OCI-LY3 (cell line): ENCODE results near the gene DYNC1I1.

Experiments
- H2AFZ ChIP-seq: fragments of 200-600, 300-600 bp; shearing (Covaris generic); 2 replicates; pipeline ENCODE4 v1.6.0; 2014; ENCODE audit warnings: antibody characterized with exemption, low read depth, low read length
- H3K27ac ChIP-seq: fragments of 200-600, 300-600 bp; sonication (generic); 2 replicates; pipeline ENCODE4 v1.5.1; 2014; ENCODE audit warnings: mild to moderate bottlenecking, low read length, moderate library complexity, mixed read lengths
- H3K27me3 ChIP-seq: fragments of 200-600, 300-600 bp; sonication (generic); 2 replicates; pipeline ENCODE4 v1.6.1; 2014; ENCODE audit warnings: low read depth, low read length, mixed read lengths
- H3K36me3 ChIP-seq: fragments of 200-600, 300-600 bp; sonication (generic); replicated peaks from 2 replicates; pipeline ENCODE3; 2014; ENCODE audit warnings: low read depth, low read length, mixed read lengths
- H3K4me1 ChIP-seq: fragments of 300-600, 200-600 bp; sonication (generic); 2 replicates; pipeline ENCODE4 v1.6.1; 2014; ENCODE audit warnings: low read length, mixed read lengths
- H3K4me2 ChIP-seq: fragments of 200-600, 300-600 bp; sonication (generic); 2 replicates; pipeline ENCODE4 v1.6.1; 2014; ENCODE audit warnings: low read length, mixed read lengths
- H3K4me3 ChIP-seq: fragments of 300-600, 200-600 bp; sonication (generic); 2 replicates; pipeline ENCODE4 v1.5.1; 2014; ENCODE audit warnings: antibody characterized with exemption, mild to moderate bottlenecking, low read length, moderate library complexity
- H3K79me2 ChIP-seq: fragments of 300-600, 200-600 bp; shearing (Covaris generic); 2 replicates; pipeline ENCODE4 v1.6.1; 2014; ENCODE audit warnings: mild to moderate bottlenecking, low read length, mixed read lengths
- H3K9ac ChIP-seq: fragments of 300-600, 200-600 bp; shearing (Covaris generic); 2 replicates; pipeline ENCODE4 v1.6.0; 2014; ENCODE audit warnings: mild to moderate bottlenecking, low read length, moderate library complexity
- H3K9me3 ChIP-seq: fragments of 200-600, 300-600 bp; shearing (Covaris generic); 2 replicates; pipeline ENCODE4 v1.6.1; 2014; ENCODE audit warnings: low read length, mixed read lengths; ENCODE audit not compliant: insufficient read depth
- H4K20me1 ChIP-seq: fragments of 200-600, 300-600 bp; sonication (generic); 2 replicates; pipeline ENCODE4 v1.6.1; 2016; ENCODE audit warnings: low read length, mixed read lengths; ENCODE audit not compliant: insufficient read depth
- EZH2phosphoT487 ChIP-seq: fragments of 200-600 bp; shearing (Covaris generic); IDR thresholded peaks from 2 replicates; pipeline ENCODE4 v1.6.1; 2018; ENCODE audit warnings: antibody characterized with exemption, mixed run types, low read depth
- TF ChIP-seq, protein P1 (sequence below): fragments of 200-600, 300-600 bp; sonication (generic); IDR thresholded peaks from 2 replicates; pipeline ENCODE4 v1.5.1; 2014; ENCODE audit warnings: antibody characterized with exemption, low read length, low read depth

The DYNC1I1 gene

DNA sequence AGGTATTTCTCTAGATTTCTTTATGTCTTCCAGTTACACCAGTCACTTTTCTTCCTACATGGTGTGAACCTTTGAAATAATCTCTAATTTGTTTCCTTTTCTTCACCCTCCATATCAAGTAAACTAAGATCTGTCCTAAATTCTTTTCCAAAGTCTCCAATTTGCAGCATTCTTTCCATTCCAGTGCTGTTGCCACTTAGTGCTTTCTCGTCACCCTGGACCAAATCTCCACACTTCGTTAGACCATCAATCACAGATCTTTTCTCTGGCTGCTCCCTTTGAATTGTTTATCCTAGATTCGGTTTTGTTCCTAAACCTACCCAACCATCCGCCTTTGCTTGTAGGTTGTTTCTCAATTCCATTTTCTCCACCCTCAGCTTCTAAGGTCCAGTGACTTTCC, 74.7 kb downstream of the DYNC1I1 start:
- H3K9ac ChIP-seq, result no peak overlapping the region
- H3K4me1 ChIP-seq, result no peaks in the 10 kb centered on the region
- H2AFZ ChIP-seq, result no peak overlapping the region
- no peaks in the 10 kb centered on the region for H3K79me2 ChIP-seq
- H3K4me2 ChIP-seq, result no peak overlapping the region
- H3K4me3 ChIP-seq, result no peak overlapping the region
- no peaks in the 10 kb centered on the region for H4K20me1 ChIP-seq
- no peak overlapping the region for H3K27ac ChIP-seq
- H3K27me3 ChIP-seq, result no peaks in the 10 kb centered on the region
- TF ChIP-seq, protein P1, sequence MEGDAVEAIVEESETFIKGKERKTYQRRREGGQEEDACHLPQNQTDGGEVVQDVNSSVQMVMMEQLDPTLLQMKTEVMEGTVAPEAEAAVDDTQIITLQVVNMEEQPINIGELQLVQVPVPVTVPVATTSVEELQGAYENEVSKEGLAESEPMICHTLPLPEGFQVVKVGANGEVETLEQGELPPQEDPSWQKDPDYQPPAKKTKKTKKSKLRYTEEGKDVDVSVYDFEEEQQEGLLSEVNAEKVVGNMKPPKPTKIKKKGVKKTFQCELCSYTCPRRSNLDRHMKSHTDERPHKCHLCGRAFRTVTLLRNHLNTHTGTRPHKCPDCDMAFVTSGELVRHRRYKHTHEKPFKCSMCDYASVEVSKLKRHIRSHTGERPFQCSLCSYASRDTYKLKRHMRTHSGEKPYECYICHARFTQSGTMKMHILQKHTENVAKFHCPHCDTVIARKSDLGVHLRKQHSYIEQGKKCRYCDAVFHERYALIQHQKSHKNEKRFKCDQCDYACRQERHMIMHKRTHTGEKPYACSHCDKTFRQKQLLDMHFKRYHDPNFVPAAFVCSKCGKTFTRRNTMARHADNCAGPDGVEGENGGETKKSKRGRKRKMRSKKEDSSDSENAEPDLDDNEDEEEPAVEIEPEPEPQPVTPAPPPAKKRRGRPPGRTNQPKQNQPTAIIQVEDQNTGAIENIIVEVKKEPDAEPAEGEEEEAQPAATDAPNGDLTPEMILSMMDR, result no peak
- TF ChIP-seq EZH2phosphoT487, result no peak
- no peaks in the 10 kb centered on the region for H3K36me3 ChIP-seq
- H3K9me3 ChIP-seq, result no peaks in the 10 kb centered on the region

DNA sequence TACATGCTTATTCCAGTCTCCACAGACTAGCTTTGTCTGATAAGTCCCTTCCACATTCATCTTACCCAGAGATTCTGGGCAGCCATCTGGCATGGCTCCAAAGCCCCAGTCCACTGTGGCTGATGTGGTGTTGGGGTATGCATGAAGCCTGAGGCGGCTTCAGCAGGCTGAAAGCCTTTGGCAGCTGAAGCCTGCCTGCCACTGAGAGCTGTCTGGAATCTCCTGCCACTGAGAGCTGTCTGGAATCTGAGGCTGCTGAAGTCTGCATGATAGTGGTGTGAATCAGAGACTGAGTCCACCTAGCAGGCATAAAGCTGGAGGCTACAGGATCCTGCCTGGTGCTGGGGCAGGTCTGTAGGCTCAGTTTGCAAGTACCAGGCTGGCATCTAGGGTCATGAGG, 87.1 kb downstream of the DYNC1I1 start:
- no peaks in the 10 kb centered on the region for H3K36me3 ChIP-seq
- H3K27me3 ChIP-seq, result no peaks in the 10 kb centered on the region
- H3K9ac ChIP-seq, result no peak overlapping the region
- no peaks in the 10 kb centered on the region for H3K4me1 ChIP-seq
- no peak overlapping the region for H3K27ac ChIP-seq
- no peak overlapping the region for H2AFZ ChIP-seq
- no peaks in the 10 kb centered on the region for H4K20me1 ChIP-seq
- H3K79me2 ChIP-seq, result no peaks in the 10 kb centered on the region
- TF ChIP-seq, protein P1, result no peak
- no peak for TF ChIP-seq EZH2phosphoT487
- no peak overlapping the region for H3K4me3 ChIP-seq
- no peaks in the 10 kb centered on the region for H3K9me3 ChIP-seq
- no peak overlapping the region for H3K4me2 ChIP-seq

DNA sequence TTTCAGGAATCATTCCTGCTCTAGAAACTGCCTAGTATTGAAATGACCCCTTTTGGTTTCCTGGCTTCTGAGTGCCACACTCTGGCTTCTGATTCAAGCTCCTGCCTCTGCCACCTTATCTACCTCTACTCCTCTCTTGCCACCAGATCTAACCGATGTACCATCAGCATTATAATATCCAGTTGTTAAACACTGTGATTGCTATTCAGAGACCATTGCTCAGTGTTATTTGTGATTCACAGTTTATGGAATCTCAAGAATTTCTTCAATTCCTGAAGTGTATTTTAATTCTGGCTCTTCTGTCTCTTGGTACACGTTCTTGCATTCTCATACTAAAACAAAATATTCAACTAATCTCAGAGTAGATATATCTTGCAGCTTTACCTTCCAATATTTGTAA, 88.7 kb downstream of the DYNC1I1 start:
- Histone ChIP-seq H3K9ac (no peak overlapping the region), H3K4me3 (no peak overlapping the region), H3K9me3 (no peaks in the 10 kb centered on the region), H3K36me3 (no peaks in the 10 kb centered on the region), H4K20me1 (no peaks in the 10 kb centered on the region), H3K27me3 (no peaks in the 10 kb centered on the region), H3K27ac (no peak overlapping the region), H3K4me2 (no peak overlapping the region), H3K4me1 (no peaks in the 10 kb centered on the region), H3K79me2 (no peaks in the 10 kb centered on the region), H2AFZ (no peak overlapping the region)
- no peak for TF ChIP-seq EZH2phosphoT487
- TF ChIP-seq, protein P1, result no peak

DNA sequence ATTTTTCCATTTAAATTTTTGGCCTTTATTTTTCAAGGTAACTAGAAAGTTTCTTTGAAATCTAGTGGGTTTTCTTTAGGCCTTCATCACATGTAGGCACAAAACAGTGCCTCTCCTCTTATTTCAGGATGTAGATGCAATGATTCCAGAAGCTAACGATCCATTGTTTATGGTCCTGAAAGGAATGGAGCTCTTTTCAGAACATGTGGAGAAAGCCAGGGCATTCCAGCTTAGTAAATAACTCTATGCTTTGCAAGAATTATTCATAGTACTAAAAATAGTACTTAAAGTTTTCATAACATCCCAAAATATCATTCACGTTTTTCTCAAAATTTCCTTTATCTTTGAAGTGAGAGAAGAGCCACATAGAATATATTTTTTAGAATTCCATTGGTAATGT, 91.3 kb downstream of the DYNC1I1 start:
- Histone ChIP-seq H3K4me2 (no peak overlapping the region), H3K27ac (no peak overlapping the region), H3K9ac (no peak overlapping the region), H3K9me3 (no peaks in the 10 kb centered on the region), H3K4me1 (peaks cover 20% of the 10 kb centered on the region), H3K79me2 (no peaks in the 10 kb centered on the region), H3K36me3 (no peaks in the 10 kb centered on the region), H2AFZ (no peak overlapping the region), H4K20me1 (no peaks in the 10 kb centered on the region), H3K27me3 (no peaks in the 10 kb centered on the region), H3K4me3 (no peak overlapping the region)
- TF ChIP-seq, protein P1, result no peak
- no peak for TF ChIP-seq EZH2phosphoT487
